GM10266 (cell line): ENCODE measurements around the gene MBNL2.

Experiments used
- DNase-seq: peaks from one replicate; pipeline ENCODE4 v3.0.0; 2012; ENCODE audit errors: extremely low spot score
- TF ChIP-seq, protein P1 (sequence below): IDR thresholded peaks from 2 replicates; pipeline ENCODE4 v1.5.1; 2012; ENCODE audit warnings: mild to moderate bottlenecking, low read depth; ENCODE audit not compliant: control insufficient read depth, insufficient read depth; ENCODE audit errors: missing control alignments

The MBNL2 gene

DNA sequence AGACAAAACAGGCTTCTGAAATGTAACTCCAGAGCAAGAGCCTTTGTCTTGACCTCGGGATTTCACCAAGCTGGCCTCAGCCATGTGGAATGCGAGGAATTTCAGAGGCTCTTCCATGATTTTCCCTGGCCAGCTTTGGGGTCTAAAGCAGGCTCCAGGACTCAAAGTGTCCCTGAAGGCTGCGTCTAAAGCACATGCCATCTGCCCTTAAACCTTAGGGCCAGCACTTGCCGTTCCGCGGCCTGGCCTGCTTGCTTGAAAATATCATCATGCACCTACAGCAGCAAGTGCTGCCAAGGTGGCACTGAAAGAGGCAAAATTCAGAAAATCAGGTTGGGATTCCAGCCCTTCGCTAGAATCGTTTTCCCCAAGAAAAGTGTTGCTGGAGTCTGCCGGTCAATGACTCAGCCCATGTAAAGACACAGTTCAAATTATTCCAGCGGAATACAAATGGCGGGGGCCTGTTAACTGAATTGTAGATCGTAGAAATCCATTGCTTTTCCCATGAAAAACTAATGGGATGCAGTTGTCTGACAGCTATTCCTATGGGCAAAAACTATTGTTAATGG lies 106.2 kb downstream of the MBNL2 start:
- TF ChIP-seq, protein P1, sequence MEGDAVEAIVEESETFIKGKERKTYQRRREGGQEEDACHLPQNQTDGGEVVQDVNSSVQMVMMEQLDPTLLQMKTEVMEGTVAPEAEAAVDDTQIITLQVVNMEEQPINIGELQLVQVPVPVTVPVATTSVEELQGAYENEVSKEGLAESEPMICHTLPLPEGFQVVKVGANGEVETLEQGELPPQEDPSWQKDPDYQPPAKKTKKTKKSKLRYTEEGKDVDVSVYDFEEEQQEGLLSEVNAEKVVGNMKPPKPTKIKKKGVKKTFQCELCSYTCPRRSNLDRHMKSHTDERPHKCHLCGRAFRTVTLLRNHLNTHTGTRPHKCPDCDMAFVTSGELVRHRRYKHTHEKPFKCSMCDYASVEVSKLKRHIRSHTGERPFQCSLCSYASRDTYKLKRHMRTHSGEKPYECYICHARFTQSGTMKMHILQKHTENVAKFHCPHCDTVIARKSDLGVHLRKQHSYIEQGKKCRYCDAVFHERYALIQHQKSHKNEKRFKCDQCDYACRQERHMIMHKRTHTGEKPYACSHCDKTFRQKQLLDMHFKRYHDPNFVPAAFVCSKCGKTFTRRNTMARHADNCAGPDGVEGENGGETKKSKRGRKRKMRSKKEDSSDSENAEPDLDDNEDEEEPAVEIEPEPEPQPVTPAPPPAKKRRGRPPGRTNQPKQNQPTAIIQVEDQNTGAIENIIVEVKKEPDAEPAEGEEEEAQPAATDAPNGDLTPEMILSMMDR, result no peak
- no peak for DNase-seq

DNA sequence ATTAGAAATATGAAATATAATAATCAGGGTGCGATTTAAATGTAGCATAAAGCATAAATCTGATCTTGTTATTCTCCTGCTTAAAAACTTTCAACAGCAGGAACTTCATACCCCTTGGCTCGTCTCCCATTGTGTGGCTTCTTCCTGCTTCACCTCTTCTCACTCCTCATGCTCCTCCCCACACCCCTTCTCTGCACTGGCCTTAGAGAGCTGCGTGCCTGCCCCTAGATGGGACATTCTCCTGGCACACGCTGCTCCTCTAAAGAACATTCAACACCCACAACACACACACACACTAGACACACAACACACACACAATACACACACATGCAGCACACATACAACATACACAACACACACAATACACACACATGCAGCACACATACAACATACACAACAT lies 107.2 kb downstream of the MBNL2 start:
- TF ChIP-seq, protein P1, result no peak

DNA sequence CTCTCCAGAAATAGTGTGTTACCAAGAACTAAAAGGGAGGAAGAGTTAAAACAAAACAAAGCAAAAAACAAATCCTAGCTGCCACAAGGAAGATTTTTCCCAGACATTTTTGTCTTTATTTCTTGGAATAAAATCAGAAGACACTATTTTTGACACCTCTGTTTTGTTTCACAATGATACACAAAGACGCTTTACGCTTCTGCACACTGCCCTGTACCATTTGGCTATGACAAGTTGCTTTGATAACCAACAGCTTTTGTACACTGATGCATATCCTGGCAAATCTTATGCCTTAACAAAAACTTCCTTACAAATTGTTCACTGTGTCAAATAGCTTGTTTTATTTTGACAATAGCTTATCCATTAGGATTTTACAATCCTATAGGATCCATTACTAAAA lies 108.3 kb downstream of the MBNL2 start:
- DNase-seq, result no peak
- TF ChIP-seq, protein P1, result no peak

More for the DNA sequence above, 107.2 kb downstream of the MBNL2 start:
- DNase-seq, result no peak

DNA sequence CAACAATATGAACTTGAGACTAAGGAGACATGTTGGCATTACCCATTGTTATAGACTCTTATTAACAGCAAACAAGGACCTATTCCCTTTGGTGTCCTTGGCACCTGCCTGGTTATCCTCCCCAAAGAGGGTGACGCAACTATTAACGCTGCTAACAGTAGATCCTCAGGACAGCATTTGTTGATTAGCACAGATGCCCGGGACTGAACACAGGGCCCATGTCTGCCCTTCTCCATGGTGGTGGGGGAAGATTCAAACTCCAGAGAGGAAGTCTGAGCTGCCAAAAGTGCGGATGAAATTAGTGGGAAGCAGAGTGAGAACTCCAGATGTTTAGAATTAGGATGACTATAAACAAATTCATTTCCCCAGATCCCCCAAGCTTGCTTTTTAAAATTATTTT lies 110.6 kb downstream of the MBNL2 start:
- TF ChIP-seq, protein P1, result no peak
- DNase-seq, result no peak

DNA sequence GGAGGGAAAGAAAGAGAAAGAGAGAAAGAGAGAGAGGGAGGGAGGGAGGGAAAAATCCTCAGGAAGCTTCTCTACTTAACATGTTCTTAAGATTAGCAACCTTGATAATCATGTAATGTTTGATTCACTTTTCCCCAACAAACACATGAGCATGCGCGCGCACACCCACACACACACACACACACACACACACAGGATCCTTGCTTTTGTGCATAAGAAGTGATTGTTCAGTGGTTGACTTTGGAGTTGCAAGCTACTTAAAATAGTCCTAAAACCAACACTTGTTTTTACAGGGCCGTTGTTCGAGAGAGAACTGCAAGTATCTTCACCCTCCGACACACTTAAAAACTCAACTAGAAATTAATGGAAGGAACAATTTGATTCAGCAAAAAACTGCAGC lies 111.8 kb downstream of the MBNL2 start:
- TF ChIP-seq, protein P1, result no peak
- DNase-seq, result no peak

DNA sequence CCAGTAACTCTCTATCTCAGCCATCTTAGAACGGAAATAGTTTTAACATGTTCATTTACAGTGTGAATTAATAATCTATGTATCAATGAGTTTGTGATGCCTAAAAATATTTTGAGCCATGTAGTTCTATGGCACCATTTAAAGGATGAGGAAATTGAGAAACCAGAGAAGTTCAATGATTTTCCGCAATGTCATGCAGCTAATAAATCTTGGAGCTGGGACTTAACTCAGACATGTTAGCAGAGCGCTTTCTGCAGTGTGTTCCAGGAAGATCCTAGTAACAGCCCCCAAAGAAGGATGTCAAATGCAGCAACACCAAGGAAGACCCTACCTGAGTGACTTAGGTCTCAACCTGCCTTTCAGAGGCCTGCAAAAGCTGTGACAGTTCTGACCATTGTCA lies 112.6 kb downstream of the MBNL2 start:
- TF ChIP-seq, protein P1, result no peak
- no peak for DNase-seq

DNA sequence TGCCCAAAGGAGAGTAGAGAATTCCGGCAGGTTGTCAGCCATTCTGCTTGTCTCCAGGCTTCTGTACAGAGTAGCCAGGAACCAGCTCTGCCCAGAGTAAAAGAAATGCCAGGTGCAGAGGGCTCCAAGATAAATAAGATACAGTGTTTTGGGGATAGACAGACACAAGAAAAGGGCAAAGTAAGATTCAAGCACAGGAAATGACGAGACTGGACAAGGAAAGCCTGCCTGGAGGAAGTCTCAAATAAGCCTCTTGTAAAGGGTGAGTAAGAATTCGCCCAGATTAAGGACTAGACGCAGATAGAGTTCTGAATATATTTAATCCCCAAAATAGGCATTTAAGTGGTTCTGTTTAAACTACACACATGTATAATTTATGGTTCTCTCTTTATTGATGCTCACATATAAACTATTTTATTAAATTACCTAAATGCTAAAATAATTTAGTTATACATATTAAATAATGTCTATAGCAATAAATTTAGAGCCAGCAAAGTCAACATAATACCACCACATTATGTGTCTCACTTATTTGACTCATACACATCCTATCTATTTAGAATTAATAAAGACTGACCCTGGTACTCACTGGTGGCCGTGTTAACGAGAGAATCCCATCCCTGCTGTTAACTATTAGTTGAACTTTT lies 113.5 kb downstream of the MBNL2 start:
- TF ChIP-seq, protein P1, result no peak

More for the DNA sequence above, 113.5 kb downstream of the MBNL2 start:
- no peak for DNase-seq
